ENCODE measurements around the gene TMEM161B.
"Not testable (repeated sequence)": the region's sequence is repeated elsewhere in the genome, so short reads cannot be mapped to it uniquely, and the experiment has no call there.

TMEM161B gene

DNA sequence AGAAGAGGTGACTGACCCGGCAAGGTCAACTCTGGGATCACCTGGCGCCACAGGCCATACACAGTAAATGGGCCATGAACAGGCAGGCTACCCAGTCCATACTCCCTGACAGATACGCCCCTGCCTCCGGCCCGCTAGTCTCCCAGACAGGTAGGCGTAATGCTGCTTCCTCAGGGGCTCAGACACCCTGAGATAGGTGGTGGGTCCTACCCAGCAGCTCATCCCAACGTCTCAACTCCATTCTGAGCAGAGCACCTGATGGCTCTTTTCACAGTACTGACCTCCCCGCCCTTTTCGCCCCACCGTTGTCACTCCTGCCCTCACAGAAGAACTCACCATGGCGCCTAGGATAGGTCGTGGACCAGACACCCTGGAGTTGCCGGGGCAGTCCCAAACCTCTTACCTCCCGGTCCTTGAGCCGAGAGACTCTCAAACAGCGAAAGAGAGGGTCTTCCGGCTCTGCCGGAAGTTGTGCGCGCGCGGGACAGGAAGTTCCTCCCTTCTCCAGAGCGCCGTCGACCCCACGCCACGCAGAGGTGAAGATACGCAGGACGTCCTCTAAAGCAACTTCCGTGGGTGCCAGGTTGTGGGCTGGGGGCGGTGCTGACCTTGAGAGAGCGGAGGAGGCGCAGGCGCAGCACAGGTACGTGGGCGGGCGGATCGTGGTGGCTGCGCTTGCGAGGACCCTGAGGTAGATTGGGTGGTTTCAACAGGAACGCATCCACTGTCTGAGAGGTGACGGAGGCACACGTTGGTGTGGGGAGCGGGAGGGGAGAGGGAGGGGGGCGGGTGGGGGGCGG, at the start of gene TMEM161B:
Gene TMEM161B (minus strand): TSS at position 461 of the 800 bp plus-strand sequence. CDS start 122 bp downstream, at position 339.
- DNase-seq, result peak; percentile 77

- no peak for DNase-seq
These were observed 35.7 kb upstream of the TMEM161B start for GRCh38 chr5:88304356-88304755.

GRCh38 chr5:88298425-88298824, 29.8 kb upstream of the TMEM161B start:
- no peak for DNase-seq

DNA sequence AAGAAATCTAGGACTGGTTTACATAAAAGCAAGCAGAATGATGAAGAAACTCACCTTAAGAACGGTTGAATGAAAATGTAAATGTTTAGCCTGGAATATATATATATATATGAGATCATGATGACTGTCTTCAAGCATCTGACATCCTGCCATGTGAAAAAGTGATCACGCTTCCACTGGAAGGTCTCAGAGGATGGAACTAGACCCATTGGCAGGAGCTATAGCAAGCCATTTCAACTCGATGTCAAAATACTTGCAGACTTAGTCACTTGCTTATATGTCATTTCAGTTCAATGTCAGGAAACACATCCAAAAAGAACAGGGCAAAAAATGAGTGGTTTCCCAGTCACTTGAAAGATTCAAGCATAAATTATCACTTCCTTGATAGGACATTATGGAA, 22.2 kb upstream of the TMEM161B start:
- DNase-seq, result no peak

GRCh38 chr5:88288528-88289197, 20.0 kb upstream of the TMEM161B start:
- no peak for DNase-seq

- no peak for DNase-seq
These were observed 19.3 kb upstream of the TMEM161B start for GRCh38 chr5:88287846-88288527.

GRCh38 chr5:88287302-88287701, 18.7 kb upstream of the TMEM161B start:
- no peak for DNase-seq

DNA sequence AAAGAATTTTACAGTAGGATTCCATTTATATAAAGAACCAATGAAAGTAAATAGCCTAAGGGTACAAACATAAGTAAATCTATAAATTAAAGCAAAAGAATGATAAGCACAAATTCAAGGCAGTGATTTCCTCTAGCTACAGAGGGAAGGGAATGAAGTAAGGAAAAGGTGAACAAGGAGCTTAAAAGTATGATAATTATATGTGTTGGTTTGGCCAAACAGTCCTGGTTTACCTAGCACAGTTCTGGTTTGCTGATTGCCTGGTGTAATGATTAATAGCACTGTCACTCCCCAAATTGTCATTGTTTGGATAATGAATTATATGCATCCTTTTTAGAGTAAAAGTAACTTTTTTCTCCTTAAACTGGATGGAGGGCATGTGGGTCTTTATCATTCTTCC, 15.0 kb upstream of the TMEM161B start:
- DNase-seq, result no peak

GRCh38 chr5:88281322-88281721, 12.7 kb upstream of the TMEM161B start:
- no peak for DNase-seq

DNA sequence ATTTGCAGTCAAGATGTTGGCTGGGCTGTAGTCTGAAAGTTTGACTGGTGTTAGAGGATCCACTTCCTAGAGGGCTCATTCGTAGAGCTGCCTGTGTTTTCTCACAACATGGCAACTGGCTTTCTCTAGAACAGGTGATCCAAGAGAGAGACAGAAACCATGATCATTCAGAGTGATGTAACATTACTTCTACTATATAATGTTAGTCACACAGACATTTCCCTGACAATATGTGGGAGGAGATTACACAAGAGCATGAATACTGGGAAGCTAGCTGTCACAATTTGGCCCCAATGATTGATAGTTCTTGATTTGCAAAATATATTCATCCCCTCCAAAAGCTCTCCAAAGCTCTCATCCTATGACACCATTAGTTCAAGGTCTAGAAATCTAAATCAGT, 10.9 kb upstream of the TMEM161B start:
- DNase-seq, result no peak

DNA sequence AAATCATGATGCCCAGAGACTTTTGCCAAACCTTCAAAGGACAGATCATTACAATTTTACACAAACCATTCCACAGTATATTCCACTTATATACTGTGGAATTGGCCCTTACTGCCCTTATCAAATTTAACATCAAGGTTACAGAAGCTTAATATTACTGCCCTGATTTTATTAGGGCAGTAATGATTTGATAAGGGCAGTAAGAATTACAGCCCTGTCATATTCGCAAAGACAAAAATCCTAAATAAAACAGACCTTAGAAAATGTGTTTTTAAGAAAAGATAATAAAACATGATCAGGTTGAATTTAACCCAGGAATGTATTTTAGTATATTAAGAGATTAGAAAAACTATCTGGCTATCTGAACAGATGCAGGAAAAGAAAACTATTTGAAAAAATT, 7.7 kb upstream of the TMEM161B start:
- no peak for DNase-seq

- DNase-seq, result no peak
These were observed 6.9 kb upstream of the TMEM161B start for GRCh38 chr5:88275581-88275980.

DNA sequence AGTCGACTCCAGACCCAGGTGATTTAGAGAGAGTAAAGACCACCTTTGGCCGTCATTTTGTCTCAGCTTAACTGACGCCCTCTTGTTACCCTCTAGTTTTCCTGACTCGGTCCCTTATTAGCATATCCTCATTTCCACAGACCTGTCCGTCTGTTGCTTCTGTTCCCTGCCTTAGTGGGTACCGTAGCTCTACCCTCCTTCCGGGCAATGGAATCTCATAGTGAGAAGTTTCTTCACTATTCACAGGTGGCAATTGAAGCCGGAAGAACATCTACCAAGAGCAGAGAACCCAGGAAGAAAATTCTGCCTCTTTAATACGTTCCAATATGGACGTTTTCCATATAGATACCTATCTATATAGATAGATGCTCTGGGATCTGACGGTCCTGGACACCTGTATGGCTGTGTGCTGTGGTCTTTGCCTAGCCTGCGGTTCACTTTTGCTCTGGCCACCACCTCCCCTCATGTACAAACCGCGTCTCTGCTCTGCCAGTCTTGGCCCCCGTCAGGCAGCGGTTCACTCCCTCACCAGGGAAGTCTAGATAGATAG, 652 bp upstream of the TMEM161B start:
- DNase-seq, result no peak

DNA sequence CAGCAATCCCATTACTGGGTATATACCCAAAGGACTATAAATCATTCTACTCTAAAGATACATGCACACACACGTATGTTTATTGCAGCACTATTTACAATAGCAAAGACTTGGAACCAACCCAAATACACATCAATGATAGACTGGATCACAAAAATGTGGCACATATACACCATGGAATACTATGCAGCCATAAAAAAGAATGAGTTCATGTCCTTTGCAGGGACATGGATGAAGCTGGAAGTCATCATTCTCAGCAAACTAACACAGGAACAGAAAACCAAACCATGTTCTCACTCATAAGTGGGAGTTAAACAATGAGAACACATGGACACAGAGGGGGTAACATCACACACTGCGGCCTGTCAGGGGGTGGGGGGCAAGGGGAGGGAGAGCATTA, 4.1 kb downstream of the TMEM161B start:
- not testable (repeated sequence) for DNase-seq

- DNase-seq, result no peak
These were observed 5.3 kb downstream of the TMEM161B start for GRCh38 chr5:88263349-88263748.

- DNase-seq, result no peak
These were observed 6.5 kb downstream of the TMEM161B start for GRCh38 chr5:88262116-88262515.

GRCh38 chr5:88258636-88259035, 10.0 kb downstream of the TMEM161B start:
- no peak for DNase-seq

DNA sequence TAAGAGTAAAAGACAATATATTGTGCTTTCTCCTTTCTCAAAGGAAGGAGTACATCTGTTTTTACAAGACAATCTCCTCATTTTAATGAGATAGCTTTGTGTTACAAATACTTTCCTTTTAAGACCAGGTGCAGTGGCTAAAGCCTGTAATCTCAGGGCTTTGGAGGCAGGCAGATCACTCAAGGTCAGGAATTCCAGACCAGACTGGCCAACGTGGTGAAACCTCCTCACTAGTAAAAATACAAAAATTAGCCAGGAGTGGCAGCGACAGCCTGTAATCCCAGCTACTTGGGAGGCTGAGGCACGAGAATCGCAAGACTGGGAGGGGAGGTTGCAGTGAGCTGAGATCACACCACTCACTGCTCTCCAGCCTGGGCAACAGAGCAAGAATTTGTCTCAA, 11.8 kb downstream of the TMEM161B start:
- DNase-seq, result no peak

DNA sequence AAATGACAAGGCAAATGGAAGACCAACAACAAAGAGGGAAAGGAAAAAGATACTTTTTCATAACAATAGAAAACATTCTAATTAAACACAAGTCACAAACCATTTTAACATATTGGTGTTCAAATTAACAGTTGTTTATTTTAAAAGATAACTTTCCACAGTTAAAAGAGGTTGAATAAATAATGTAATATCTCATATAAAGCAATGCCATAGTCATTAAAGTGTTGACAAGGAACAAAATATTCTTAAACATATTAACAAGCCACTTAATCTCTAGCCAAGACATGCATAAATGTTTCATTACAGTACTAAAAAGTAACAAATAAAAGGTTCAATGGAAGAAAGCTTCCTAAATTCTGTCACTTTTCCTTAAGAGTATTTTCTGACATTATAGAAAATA, 12.6 kb downstream of the TMEM161B start:
- DNase-seq, result no peak

DNA sequence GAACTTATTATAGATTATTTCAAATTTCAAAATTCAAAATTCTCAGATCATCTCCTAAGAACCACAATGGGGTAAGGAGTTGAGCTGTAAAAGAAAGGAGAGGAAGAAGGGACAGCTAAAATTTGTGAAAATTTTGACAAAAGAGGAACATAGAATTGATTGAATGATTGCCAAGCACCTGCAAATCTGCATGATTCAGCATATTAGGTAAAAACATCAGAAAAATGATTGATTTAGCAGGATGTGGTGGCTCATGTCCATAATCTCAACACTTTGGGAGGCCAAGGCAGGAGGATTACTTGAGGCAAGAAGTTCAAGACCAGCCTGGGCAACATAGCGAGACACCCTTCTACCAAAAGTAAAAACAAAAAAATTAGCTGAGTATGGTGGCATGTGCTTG, 14.3 kb downstream of the TMEM161B start:
- DNase-seq, result no peak

GRCh38 chr5:88251048-88251711, 17.5 kb downstream of the TMEM161B start:
- peak; percentile 3 for DNase-seq

- DNase-seq, result no peak
These were observed 18.6 kb downstream of the TMEM161B start for GRCh38 chr5:88250010-88250409.
